Upper lobe of left lung (tissue), 6 donors: ENCODE results near the gene RAP1A. TPM values are rescaled to one million over a fixed set of nuclear protein-coding genes. Genes with fewer than 3 reads are reported as not detected.
A peak's percentile ranks its signal among the peaks of the same experiment; 100 is the strongest.

Source experiments
- ATAC-seq, 2 donors: fragments of 200-7000 bp; cut with Tn5 transposase; one replicate each; pipeline ENCODE4 v1.9.1; 2022; ENCODE audit warnings: mild to moderate bottlenecking in 2 of 2, moderate library complexity in 2 of 2; ENCODE audit not compliant: low FRiP score in 2 of 2
- DNase-seq, 2 donors: peaks; one replicate each; pipeline ENCODE4 v3.0.0-alpha.2; 2019 to 2020
- H3K27ac ChIP-seq, 4 donors: fragments of 200-600 bp; sonication (generic); one replicate each; pipeline ENCODE4 v1.5.1; 2016 to 2019
- H3K27me3 ChIP-seq, 4 donors: fragments of 200-600 bp; sonication (generic); one replicate each; pipeline ENCODE4 v1.5.1; 2017 to 2019
- H3K36me3 ChIP-seq, 4 donors: fragments of 200-600 bp; sonication (generic); one replicate each; pipeline ENCODE4 v1.5.1; 2016 to 2019
- H3K4me1 ChIP-seq, 4 donors: fragments of 200-600 bp; sonication (generic); one replicate each; pipeline ENCODE4 v1.5.1; 2018 to 2019
- H3K4me3 ChIP-seq, 4 donors: fragments of 200-600 bp; sonication (generic); one replicate each; pipeline ENCODE4 v1.5.1; 2017 to 2019; ENCODE audit warnings: mild to moderate bottlenecking in 2 of 4, moderate library complexity in 1 of 4
- H3K9me3 ChIP-seq, 4 donors: fragments of 200-600 bp; sonication (generic); one replicate each; pipeline ENCODE4 v1.5.1; 2018 to 2019
- EP300 ChIP-seq, 4 donors: sonication (generic); formaldehyde crosslinking; IDR thresholded peaks; one replicate each; pipeline ENCODE4 v1.5.1; 2017; ENCODE audit warnings: antibody characterized with exemption in 4 of 4, control low read depth in 2 of 4
- POLR2A ChIP-seq, 4 donors: fragments of 450-650 bp; IDR thresholded peaks; one replicate each; pipeline ENCODE4 v1.5.1; 2016 to 2017; ENCODE audit warnings: antibody characterized with exemption in 4 of 4, mild to moderate bottlenecking in 2 of 4
- POLR2AphosphoS5 ChIP-seq, 2 donors: sonication (generic); formaldehyde crosslinking; IDR thresholded peaks; one replicate each; pipeline ENCODE4 v1.5.1; 2017; ENCODE audit warnings: antibody characterized with exemption in 2 of 2
- WGBS, 2 donors: methylation state at CpG; one replicate each; pipeline ENCODE4 v1.1.5; 2017 to 2018; 5-methylcytosine and 5-hydroxymethylcytosine counted together
- total RNA-seq, 6 donors: library from RNA; depleted of rRNA in 4 of 6; stranded (reverse); fragments of >200 nt in 4 of 6; gene quantifications; one replicate each; pipeline versions ENCODE4 v1.1.0 to v1.2.1, GENCODE V29; 2016 to 2021
- TF ChIP-seq, protein P1 (sequence below), 6 experiments: fragments of 450-650 bp in 4 of 6; fragments of 200-600 bp in 2 of 6; sonication (generic) in 2 of 6; IDR thresholded peaks; one replicate each; pipeline ENCODE4 v1.5.1; 2016 to 2019; ENCODE audit warnings: antibody characterized with exemption in 6 of 6
- donor health status: DM: no; HTN: no; CAD: no; lungs with moderate emphysema.
- donor health status: DM: no; HTN: yes; CAD: no; lungs with severe emphysema.

The RAP1A gene
- total RNA-seq, 6 donors from 2014 or later, result 16.8 to 115 (median 82.6) TPM

- WGBS, 2 donors, result 59 to 78% methylated on average over 1 to 4 of the region's 5 CpGs
- H3K36me3 ChIP-seq, result peaks cover 0 to 13% (median 0%) of the 10 kb centered on the region in 4 donors
- H3K27ac ChIP-seq, result no peak overlapping the region
- peaks cover 23 to 29% (median 26%) of the 10 kb centered on the region in 4 donors for H3K4me1 ChIP-seq
- H3K9me3 ChIP-seq, result no peaks in the 10 kb centered on the region
- no peak for ATAC-seq
- TF ChIP-seq EP300 (IDR thresholded peaks at IDR 0.05) (no peak), POLR2A (IDR thresholded peaks at IDR 0.05) (no peak), POLR2AphosphoS5 (IDR thresholded peaks at IDR 0.05) (no peak)
- TF ChIP-seq, protein P1, sequence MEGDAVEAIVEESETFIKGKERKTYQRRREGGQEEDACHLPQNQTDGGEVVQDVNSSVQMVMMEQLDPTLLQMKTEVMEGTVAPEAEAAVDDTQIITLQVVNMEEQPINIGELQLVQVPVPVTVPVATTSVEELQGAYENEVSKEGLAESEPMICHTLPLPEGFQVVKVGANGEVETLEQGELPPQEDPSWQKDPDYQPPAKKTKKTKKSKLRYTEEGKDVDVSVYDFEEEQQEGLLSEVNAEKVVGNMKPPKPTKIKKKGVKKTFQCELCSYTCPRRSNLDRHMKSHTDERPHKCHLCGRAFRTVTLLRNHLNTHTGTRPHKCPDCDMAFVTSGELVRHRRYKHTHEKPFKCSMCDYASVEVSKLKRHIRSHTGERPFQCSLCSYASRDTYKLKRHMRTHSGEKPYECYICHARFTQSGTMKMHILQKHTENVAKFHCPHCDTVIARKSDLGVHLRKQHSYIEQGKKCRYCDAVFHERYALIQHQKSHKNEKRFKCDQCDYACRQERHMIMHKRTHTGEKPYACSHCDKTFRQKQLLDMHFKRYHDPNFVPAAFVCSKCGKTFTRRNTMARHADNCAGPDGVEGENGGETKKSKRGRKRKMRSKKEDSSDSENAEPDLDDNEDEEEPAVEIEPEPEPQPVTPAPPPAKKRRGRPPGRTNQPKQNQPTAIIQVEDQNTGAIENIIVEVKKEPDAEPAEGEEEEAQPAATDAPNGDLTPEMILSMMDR (IDR thresholded peaks at IDR 0.05), result no peak
- no peak overlapping the region for H3K4me3 ChIP-seq
- no peaks in the 10 kb centered on the region for H3K27me3 ChIP-seq
- DNase-seq, result peak in 1 of 2 donors; percentile 55
Observed at GRCh38 chr1:111725192-111725591, 105.6 kb downstream of the RAP1A start.

GRCh38 chr1:111727056-111727455 lies 107.5 kb downstream of the RAP1A start:
- Histone ChIP-seq H3K36me3 (peaks cover 0 to 13% (median 0%) of the 10 kb centered on the region in 4 donors), H3K4me3 (no peak overlapping the region), H3K9me3 (no peaks in the 10 kb centered on the region), H3K27me3 (no peaks in the 10 kb centered on the region), H3K4me1 (peaks cover 5 to 10% (median 7%) of the 10 kb centered on the region in 4 donors), H3K27ac (no peak overlapping the region)
- DNase-seq, result no peak
- WGBS, 2 donors, result 89 to 94% methylated on average over 18 of the region's 18 CpGs
- ATAC-seq, result no peak
- TF ChIP-seq POLR2AphosphoS5 (IDR thresholded peaks at IDR 0.05) (no peak), EP300 (IDR thresholded peaks at IDR 0.05) (no peak), POLR2A (IDR thresholded peaks at IDR 0.05) (no peak)
- TF ChIP-seq, protein P1 (IDR thresholded peaks at IDR 0.05), result no peak

DNA sequence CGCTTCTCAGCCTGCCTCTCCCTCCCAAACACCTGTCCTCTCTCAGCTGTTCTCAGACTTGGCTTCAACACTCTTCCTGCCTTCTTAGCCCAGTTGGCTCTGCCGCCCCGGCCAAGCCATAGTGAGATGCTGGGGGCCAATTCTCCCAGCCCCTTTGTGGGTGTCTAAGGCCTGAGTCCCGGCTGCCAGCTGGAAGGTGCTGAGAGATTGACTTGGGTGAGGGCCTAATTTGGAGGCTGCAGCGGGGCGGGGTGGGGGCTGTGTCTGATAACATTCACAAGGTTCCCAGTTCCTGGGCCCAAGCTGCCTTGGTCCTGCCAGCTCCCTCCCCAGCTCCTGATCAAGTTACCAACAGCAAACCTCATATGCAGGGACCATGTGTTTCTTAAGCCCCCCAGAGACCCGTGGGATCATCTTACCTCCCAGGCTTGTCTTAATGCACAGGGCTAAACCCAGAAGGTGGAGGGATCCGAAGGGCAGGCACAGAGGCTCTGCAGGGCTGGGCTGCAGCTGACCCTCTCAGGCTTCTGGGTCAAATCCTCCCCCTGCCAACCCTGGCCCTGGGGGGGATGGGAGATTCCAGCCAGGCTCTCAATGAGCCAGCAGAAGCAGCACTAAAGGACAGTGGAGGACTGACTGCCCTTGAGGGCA lies 109.8 kb downstream of the RAP1A start:
- no peak for DNase-seq
- peaks cover 0 to 13% (median 0%) of the 10 kb centered on the region in 4 donors for H3K36me3 ChIP-seq
- no peak for TF ChIP-seq POLR2AphosphoS5 (IDR thresholded peaks at IDR 0.05)
- TF ChIP-seq POLR2A (IDR thresholded peaks at IDR 0.05), result no peak
- TF ChIP-seq, protein P1 (IDR thresholded peaks at IDR 0.05), result no peak
- no peak for TF ChIP-seq EP300 (IDR thresholded peaks at IDR 0.05)
- ATAC-seq, result no peak
- no peak overlapping the region for H3K27ac ChIP-seq
- no peaks in the 10 kb centered on the region for H3K9me3 ChIP-seq
- no peaks in the 10 kb centered on the region for H3K27me3 ChIP-seq
- WGBS, 2 donors, result 77 to 90% methylated on average over 6 to 8 of the region's 8 CpGs
- no peak overlapping the region for H3K4me3 ChIP-seq
- peaks cover 15 to 20% (median 17%) of the 10 kb centered on the region in 4 donors for H3K4me1 ChIP-seq

DNA sequence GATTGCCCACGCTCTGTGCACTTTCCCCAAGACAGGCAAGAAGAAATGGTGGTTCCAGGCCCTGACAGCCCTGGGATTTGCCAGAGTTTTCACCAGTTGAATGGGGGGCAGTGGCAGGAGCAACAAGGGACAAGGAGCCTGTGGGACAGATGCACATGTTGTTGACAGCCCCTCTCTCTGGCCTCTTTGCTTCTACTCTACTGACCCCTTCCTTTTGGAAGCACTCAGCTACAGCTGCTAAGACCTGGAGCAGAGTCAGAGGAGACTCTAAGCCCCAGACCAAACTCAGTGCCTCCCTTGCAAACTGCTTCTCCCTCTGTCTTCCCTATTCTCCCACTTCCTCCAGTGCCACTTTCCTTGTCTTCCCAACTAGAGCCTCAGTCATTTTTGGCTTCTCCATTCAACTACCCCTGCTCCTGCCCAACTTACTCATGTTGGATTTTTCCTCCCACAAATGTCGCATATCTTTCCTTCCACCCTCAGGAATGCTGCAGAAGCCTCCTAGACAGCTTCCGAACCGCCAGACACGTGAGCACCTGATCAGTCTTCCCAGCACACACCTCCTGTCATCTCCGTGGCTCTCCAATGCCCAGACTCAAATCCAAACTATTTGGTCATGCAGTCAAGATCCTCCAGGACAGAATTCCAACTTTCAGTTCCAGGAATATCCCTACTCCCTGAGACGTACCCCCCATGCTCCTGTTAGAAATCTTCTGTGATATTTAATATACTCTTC lies 110.5 kb downstream of the RAP1A start:
- Histone ChIP-seq H3K4me3 (no peak overlapping the region), H3K4me1 (peaks cover 20 to 24% (median 20%) of the 10 kb centered on the region in 4 donors), H3K36me3 (peaks cover 0 to 13% (median 0%) of the 10 kb centered on the region in 4 donors), H3K9me3 (no peaks in the 10 kb centered on the region), H3K27ac (no peak overlapping the region), H3K27me3 (no peaks in the 10 kb centered on the region)
- TF ChIP-seq EP300 (IDR thresholded peaks at IDR 0.05), result no peak
- TF ChIP-seq POLR2AphosphoS5 (IDR thresholded peaks at IDR 0.05), result no peak
- TF ChIP-seq, protein P1 (IDR thresholded peaks at IDR 0.05), result no peak
- no peak for TF ChIP-seq POLR2A (IDR thresholded peaks at IDR 0.05)
- ATAC-seq (no peak), DNase-seq (no peak)
- WGBS, 2 donors, result 77 to 79% methylated on average over 7 of the region's 7 CpGs
